HepG2 (cell line): ENCODE results near the gene TAS1R3. TPM values are rescaled to one million over a fixed set of nuclear protein-coding genes. Genes with fewer than 3 reads are reported as not detected.

Experiments
- AHR ChIP-seq: IDR thresholded peaks from 2 replicates; pipeline ENCODE4 v1.6.1; 2018; ENCODE audit warnings: missing genetic modification reagents, missing compliant biosample characterization
- ARID4A ChIP-seq: sonication (generic); formaldehyde crosslinking; IDR thresholded peaks from 2 replicates; pipeline ENCODE4 v1.5.0; 2020; ENCODE audit warnings: mild to moderate bottlenecking, missing genetic modification reagents, borderline replicate concordance
- FOXP1 ChIP-seq, 2 experiments: fragments of 450-650 bp in 1 of 2; IDR thresholded peaks; 2 replicates each; pipeline ENCODE4 v1.6.1; 2017 to 2018; ENCODE audit warnings: antibody characterized with exemption in 1 of 2
- GATAD2A ChIP-seq: IDR thresholded peaks from 2 replicates; pipeline ENCODE4 v1.6.1; 2016
- HMG20A ChIP-seq: IDR thresholded peaks from 2 replicates; pipeline ENCODE4 v1.6.1; 2016; ENCODE audit warnings: borderline replicate concordance
- ISL2 ChIP-seq: sonication (generic); formaldehyde crosslinking; IDR thresholded peaks from 2 replicates; pipeline ENCODE4 v1.5.0; 2020; ENCODE audit warnings: missing genetic modification reagents
- KDM5B ChIP-seq: sonication (generic); formaldehyde crosslinking; IDR thresholded peaks from 2 replicates; pipeline ENCODE4 v1.4.0; 2020; ENCODE audit warnings: missing genetic modification reagents, mild to moderate bottlenecking, borderline replicate concordance
- MTA3 ChIP-seq: sonication (generic); formaldehyde crosslinking; IDR thresholded peaks from 2 replicates; pipeline ENCODE4 v1.4.0; 2020; ENCODE audit warnings: missing genetic modification reagents
- POLR2AphosphoS5 ChIP-seq: IDR thresholded peaks from 2 replicates; pipeline ENCODE4 v1.6.1; 2012; ENCODE audit warnings: low read depth, low read length
- RARA ChIP-seq: IDR thresholded peaks from 2 replicates; pipeline ENCODE4 v1.6.1; 2016; ENCODE audit warnings: missing genetic modification reagents, missing compliant biosample characterization
- SMC3 ChIP-seq: IDR thresholded peaks from 2 replicates; pipeline ENCODE4 v1.6.1; 2011; ENCODE audit warnings: low read length, improper control_type of control experiment
- SOX6 ChIP-seq, 2 experiments: fragments of 450-650 bp in 1 of 2; sonication (generic) in 1 of 2; formaldehyde crosslinking in 1 of 2; IDR thresholded peaks; 2 replicates each; pipeline versions ENCODE4 v1.4.0 to v1.6.1; 2017 to 2020; ENCODE audit warnings: antibody characterized with exemption in 1 of 2, mild to moderate bottlenecking in 1 of 2, missing genetic modification reagents in 1 of 2
- TMF1 ChIP-seq: sonication (generic); formaldehyde crosslinking; IDR thresholded peaks from 2 replicates; pipeline ENCODE4 v1.8.1; 2022; ENCODE audit warnings: low read depth, missing genetic modification reagents
- ZFY ChIP-seq: sonication (generic); formaldehyde crosslinking; IDR thresholded peaks from 2 replicates; pipeline ENCODE4 v1.4.0; 2020; ENCODE audit warnings: missing genetic modification reagents
- ZNF33B ChIP-seq: sonication (generic); formaldehyde crosslinking; IDR thresholded peaks from 2 replicates; pipeline ENCODE4 v1.5.1; 2020; ENCODE audit warnings: mild to moderate bottlenecking, missing genetic modification reagents
- ZNF891 ChIP-seq: sonication (generic); formaldehyde crosslinking; IDR thresholded peaks from 2 replicates; pipeline ENCODE4 v1.5.0; 2020; ENCODE audit warnings: mild to moderate bottlenecking, missing genetic modification reagents
- polyA plus RNA-seq, 8 experiments: library from polyadenylated mRNA; depleted of rRNA in 3 of 8; stranded (reverse) in 7 of 8; unstranded in 1 of 8; fragments of >200 nt; fragmentation: Illumina TruSeq in 4 of 8; extraction: Trizol in 4 of 8; gene quantifications; 2 replicates each; pipeline versions ENCODE4 v1.2.1 to v1.2.3, GENCODE V29; 2011 to 2016; ENCODE audit warnings: low read depth in 4 of 8, missing spikeins in 1 of 8, mixed read lengths in 1 of 8; ENCODE audit not compliant: insufficient read depth in 1 of 8
- total RNA-seq, 5 experiments: library from RNA; depleted of rRNA; stranded (reverse); fragments of >200 nt; fragmentation: Illumina TruSeq; extraction: Trizol; gene quantifications; 2 replicates each; pipeline ENCODE4 v1.2.3, GENCODE V29; 2016; ENCODE audit warnings: low read depth in 1 of 5
- TF ChIP-seq, protein P1 (sequence below): sonication (generic); formaldehyde crosslinking; conservative IDR thresholded peaks from 2 replicates; pipeline ENCODE4 v1.5.0; 2020; ENCODE audit warnings: missing genetic modification reagents
- TF ChIP-seq, protein P2 (sequence below): sonication (generic); formaldehyde crosslinking; conservative IDR thresholded peaks from 2 replicates; pipeline ENCODE4 v1.8.0; 2022; ENCODE audit warnings: mild to moderate bottlenecking, moderate library complexity, missing genetic modification reagents
- TF ChIP-seq, protein P3 (sequence below): sonication (generic); formaldehyde crosslinking; conservative IDR thresholded peaks from 2 replicates; pipeline ENCODE4 v1.4.0; 2020; ENCODE audit warnings: mild to moderate bottlenecking, missing genetic modification reagents, moderate library complexity

TAS1R3 gene
- total and polyA plus RNA-seq, 2 of the 13 experiments (the other 11 are each of a cell fraction or from before 2014, with no cell fraction given) = 0.13 to 0.15 TPM

DNA sequence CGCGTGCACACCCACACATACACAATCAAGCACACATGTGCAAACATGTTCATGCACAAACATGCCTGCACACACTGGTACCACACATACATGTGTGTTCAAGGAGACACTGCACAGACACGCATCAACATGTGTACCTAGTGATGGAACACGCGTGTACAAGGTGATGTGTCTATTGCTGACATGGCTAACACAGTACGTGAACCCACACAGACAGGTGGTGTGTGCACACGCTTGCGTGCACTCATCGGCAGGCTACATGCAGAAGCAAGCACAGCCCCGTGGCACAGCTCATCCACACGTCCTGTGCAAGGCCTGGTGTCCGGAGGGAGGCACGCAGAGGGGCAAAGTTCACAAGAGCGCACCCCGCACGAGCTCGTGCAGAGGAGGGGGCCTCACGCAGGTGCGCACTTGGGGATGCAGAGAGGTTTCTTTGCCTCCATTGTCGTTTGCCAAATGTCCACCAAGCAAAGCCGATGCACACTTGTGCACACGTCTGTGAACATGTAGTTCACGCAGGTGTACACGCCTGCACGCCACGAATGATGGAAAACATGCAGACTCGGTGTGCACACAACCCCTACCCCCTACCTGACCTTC lies 24.3 kb upstream of the TAS1R3 start (continued):
- TF ChIP-seq, protein P1, sequence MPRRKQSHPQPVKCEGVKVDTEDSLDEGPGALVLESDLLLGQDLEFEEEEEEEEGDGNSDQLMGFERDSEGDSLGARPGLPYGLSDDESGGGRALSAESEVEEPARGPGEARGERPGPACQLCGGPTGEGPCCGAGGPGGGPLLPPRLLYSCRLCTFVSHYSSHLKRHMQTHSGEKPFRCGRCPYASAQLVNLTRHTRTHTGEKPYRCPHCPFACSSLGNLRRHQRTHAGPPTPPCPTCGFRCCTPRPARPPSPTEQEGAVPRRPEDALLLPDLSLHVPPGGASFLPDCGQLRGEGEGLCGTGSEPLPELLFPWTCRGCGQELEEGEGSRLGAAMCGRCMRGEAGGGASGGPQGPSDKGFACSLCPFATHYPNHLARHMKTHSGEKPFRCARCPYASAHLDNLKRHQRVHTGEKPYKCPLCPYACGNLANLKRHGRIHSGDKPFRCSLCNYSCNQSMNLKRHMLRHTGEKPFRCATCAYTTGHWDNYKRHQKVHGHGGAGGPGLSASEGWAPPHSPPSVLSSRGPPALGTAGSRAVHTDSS (CRISPR knock-in tag) = no peak
- TF ChIP-seq SOX6 (IDR thresholded peaks at IDR 0.05) = no peak
- TF ChIP-seq SOX6 (CRISPR knock-in tag; IDR thresholded peaks at IDR 0.05) = 0 out of 2 replicates have a peak, but pooled peaks have one; percentile 29
- peak; percentile 39; the same call in 1 of the 2 replicates for TF ChIP-seq POLR2AphosphoS5
- TF ChIP-seq TMF1 (CRISPR knock-in tag) = 0 out of 2 replicates have a peak, but pooled peaks have one; percentile 45
- peak; percentile 76 for TF ChIP-seq ZFY
- TF ChIP-seq HMG20A = no peak
- TF ChIP-seq AHR = no peak
- TF ChIP-seq ZNF33B = no peak
- TF ChIP-seq GATAD2A (CRISPR knock-in tag) = peak; percentile 40
- peak; percentile 48; the same call in 1 of the 2 replicates for TF ChIP-seq KDM5B (CRISPR knock-in tag)
- TF ChIP-seq, protein P2, sequence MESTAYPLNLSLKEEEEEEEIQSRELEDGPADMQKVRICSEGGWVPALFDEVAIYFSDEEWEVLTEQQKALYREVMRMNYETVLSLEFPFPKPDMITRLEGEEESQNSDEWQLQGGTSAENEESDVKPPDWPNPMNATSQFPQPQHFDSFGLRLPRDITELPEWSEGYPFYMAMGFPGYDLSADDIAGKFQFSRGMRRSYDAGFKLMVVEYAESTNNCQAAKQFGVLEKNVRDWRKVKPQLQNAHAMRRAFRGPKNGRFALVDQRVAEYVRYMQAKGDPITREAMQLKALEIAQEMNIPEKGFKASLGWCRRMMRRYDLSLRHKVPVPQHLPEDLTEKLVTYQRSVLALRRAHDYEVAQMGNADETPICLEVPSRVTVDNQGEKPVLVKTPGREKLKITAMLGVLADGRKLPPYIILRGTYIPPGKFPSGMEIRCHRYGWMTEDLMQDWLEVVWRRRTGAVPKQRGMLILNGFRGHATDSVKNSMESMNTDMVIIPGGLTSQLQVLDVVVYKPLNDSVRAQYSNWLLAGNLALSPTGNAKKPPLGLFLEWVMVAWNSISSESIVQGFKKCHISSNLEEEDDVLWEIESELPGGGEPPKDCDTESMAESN (CRISPR knock-in tag) = 0 out of 2 replicates have a peak, but pooled peaks have one; percentile 50
- no peak for TF ChIP-seq SMC3
- TF ChIP-seq MTA3 (CRISPR knock-in tag) = no peak
- TF ChIP-seq FOXP1 (IDR thresholded peaks at IDR 0.05) = no peak
- TF ChIP-seq FOXP1 (CRISPR knock-in tag; IDR thresholded peaks at IDR 0.05) = 0 out of 2 replicates have a peak, but pooled peaks have one; percentile 10
- TF ChIP-seq ARID4A = peak; percentile 85; the same call in 1 of the 2 replicates
- TF ChIP-seq, protein P3, sequence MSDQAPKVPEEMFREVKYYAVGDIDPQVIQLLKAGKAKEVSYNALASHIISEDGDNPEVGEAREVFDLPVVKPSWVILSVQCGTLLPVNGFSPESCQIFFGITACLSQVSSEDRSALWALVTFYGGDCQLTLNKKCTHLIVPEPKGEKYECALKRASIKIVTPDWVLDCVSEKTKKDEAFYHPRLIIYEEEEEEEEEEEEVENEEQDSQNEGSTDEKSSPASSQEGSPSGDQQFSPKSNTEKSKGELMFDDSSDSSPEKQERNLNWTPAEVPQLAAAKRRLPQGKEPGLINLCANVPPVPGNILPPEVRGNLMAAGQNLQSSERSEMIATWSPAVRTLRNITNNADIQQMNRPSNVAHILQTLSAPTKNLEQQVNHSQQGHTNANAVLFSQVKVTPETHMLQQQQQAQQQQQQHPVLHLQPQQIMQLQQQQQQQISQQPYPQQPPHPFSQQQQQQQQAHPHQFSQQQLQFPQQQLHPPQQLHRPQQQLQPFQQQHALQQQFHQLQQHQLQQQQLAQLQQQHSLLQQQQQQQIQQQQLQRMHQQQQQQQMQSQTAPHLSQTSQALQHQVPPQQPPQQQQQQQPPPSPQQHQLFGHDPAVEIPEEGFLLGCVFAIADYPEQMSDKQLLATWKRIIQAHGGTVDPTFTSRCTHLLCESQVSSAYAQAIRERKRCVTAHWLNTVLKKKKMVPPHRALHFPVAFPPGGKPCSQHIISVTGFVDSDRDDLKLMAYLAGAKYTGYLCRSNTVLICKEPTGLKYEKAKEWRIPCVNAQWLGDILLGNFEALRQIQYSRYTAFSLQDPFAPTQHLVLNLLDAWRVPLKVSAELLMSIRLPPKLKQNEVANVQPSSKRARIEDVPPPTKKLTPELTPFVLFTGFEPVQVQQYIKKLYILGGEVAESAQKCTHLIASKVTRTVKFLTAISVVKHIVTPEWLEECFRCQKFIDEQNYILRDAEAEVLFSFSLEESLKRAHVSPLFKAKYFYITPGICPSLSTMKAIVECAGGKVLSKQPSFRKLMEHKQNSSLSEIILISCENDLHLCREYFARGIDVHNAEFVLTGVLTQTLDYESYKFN = peak; percentile 74
- TF ChIP-seq RARA = peak; percentile 49; the same call in 1 of the 2 replicates
- TF ChIP-seq ISL2 (CRISPR knock-in tag) = no peak
- TF ChIP-seq ZNF891 (CRISPR knock-in tag) = 0 out of 2 replicates have a peak, but pooled peaks have one; percentile 12
